Cortex of kidney (tissue), 1 donor: ENCODE results near the gene PAAF1.

ENCODE experiments used
- DNase-seq: peaks from one replicate; lab custom pipeline; 2025; lab: John Stamatoyannopoulos, UW

Gene PAAF1

GRCh38 chr11:73946798-73947458 lies 70.1 kb downstream of the PAAF1 start:
- DNase-seq = no peak

- DNase-seq = no peak
Measured at GRCh38 chr11:73949246-73949645, 72.4 kb downstream of the PAAF1 start.

GRCh38 chr11:73949912-73950311 lies 73.1 kb downstream of the PAAF1 start:
- no peak for DNase-seq

GRCh38 chr11:73950869-73951710 lies 74.3 kb downstream of the PAAF1 start, which contains the start of gene DNAJB13:
TSS of gene DNAJB13 (plus strand) at chr11:73951026. CDS start at chr11:73951070, 44 bp downstream.
- DNase-seq = no peak

GRCh38 chr11:73951797-73952196 lies 75.0 kb downstream of the PAAF1 start:
- DNase-seq = no peak

- DNase-seq = no peak
Measured at GRCh38 chr11:73956876-73957653, 80.3 kb downstream of the PAAF1 start.

GRCh38 chr11:73957654-73958361 lies 81.0 kb downstream of the PAAF1 start:
- DNase-seq = no peak

- DNase-seq = no peak
Measured at GRCh38 chr11:73958521-73959141, 81.8 kb downstream of the PAAF1 start.

GRCh38 chr11:73961321-73961720 lies 84.5 kb downstream of the PAAF1 start:
- DNase-seq = no peak

GRCh38 chr11:73962101-73962705 lies 85.4 kb downstream of the PAAF1 start:
- no peak for DNase-seq

- DNase-seq = no peak
Measured at GRCh38 chr11:73963861-73964260, 87.1 kb downstream of the PAAF1 start.

- no peak for DNase-seq
Measured at GRCh38 chr11:73965076-73965763, 88.4 kb downstream of the PAAF1 start.

GRCh38 chr11:73965764-73966121 lies 88.9 kb downstream of the PAAF1 start:
- no peak for DNase-seq

GRCh38 chr11:73968356-73968966 lies 91.7 kb downstream of the PAAF1 start:
- DNase-seq = no peak

- DNase-seq = no peak
Measured at GRCh38 chr11:73969091-73969490, 92.3 kb downstream of the PAAF1 start.

GRCh38 chr11:73969991-73970800 lies 93.4 kb downstream of the PAAF1 start:
- no peak for DNase-seq

- DNase-seq = no peak
Measured at GRCh38 chr11:73971175-73971719, 94.4 kb downstream of the PAAF1 start.

GRCh38 chr11:73972187-73972586 lies 95.4 kb downstream of the PAAF1 start:
- no peak for DNase-seq
